Retinal pigment epithelial cell (primary cell): Measurements from ENCODE around the gene NOTCH4.

Source experiments
- DNase-seq: peaks from one replicate; pipeline ENCODE4 v3.0.0-alpha.2; 2010; ENCODE audit warnings: low read depth
- H3K4me3 ChIP-seq: 2 replicates; pipeline ENCODE4 v1.5.1; 2011; ENCODE audit warnings: mild to moderate bottlenecking, low read length, control low read depth, moderate library complexity
- TF ChIP-seq, protein P1 (sequence below): conservative IDR thresholded peaks from 2 replicates; pipeline ENCODE4 v1.5.1; 2011; ENCODE audit warnings: low read depth, low read length, control low read depth, inconsistent platforms

NOTCH4 gene

DNA sequence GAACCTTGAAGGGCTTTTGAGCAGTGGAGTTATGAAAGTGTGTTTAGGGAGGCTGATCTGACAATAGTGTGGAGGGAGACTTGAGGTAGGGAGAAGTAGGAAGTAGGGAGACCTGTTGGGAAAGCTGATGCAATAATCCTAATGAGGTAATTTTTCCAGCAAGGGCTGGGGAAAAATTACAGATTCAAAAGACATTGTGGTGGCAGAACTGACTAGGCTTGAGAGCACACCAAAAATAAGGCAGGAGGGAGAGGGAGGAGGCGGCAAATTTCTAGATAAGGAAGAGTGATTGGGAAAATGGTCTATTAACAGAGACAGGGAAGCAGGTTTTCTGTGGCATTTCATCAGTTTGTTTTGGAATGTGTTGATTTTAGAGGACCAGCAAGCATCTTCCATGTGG, 77.6 kb downstream of the NOTCH4 start:
- H3K4me3 ChIP-seq: no peak overlapping the region
- TF ChIP-seq, protein P1, sequence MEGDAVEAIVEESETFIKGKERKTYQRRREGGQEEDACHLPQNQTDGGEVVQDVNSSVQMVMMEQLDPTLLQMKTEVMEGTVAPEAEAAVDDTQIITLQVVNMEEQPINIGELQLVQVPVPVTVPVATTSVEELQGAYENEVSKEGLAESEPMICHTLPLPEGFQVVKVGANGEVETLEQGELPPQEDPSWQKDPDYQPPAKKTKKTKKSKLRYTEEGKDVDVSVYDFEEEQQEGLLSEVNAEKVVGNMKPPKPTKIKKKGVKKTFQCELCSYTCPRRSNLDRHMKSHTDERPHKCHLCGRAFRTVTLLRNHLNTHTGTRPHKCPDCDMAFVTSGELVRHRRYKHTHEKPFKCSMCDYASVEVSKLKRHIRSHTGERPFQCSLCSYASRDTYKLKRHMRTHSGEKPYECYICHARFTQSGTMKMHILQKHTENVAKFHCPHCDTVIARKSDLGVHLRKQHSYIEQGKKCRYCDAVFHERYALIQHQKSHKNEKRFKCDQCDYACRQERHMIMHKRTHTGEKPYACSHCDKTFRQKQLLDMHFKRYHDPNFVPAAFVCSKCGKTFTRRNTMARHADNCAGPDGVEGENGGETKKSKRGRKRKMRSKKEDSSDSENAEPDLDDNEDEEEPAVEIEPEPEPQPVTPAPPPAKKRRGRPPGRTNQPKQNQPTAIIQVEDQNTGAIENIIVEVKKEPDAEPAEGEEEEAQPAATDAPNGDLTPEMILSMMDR: no peak
- no peak for DNase-seq
